Measurements from ENCODE around the gene LPAR6.
"Not testable (repeated sequence)": the region's sequence is repeated elsewhere in the genome, so short reads cannot be mapped to it uniquely, and the experiment has no call there.

LPAR6 gene, protein sequence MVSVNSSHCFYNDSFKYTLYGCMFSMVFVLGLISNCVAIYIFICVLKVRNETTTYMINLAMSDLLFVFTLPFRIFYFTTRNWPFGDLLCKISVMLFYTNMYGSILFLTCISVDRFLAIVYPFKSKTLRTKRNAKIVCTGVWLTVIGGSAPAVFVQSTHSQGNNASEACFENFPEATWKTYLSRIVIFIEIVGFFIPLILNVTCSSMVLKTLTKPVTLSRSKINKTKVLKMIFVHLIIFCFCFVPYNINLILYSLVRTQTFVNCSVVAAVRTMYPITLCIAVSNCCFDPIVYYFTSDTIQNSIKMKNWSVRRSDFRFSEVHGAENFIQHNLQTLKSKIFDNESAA

DNA sequence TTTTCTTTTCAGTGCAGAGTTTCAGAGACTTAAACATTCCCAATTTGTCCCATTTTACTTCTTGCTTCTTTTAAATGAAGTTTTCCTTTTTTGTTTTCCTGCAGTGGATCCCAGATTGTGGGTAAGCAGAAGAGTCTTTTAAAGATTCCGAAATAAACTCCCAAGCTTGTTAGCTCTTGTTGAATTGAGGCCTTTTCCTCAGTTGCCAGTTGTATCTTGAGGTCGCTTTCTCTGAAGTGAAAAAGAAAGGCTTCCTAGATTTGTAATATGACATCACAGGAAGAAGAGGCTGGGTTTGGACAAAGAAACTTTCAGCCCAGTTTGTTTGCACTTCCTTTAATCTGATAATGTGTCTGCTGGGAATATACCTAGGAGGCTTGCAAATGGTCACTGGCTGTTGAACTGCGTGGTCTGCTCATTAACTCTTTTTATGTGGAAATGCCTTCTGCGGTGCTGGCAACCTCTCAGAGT is at the start of gene LPAR6:
LPAR6 (minus strand) TSS at position 233 of the 471 bp plus-strand sequence. CDS start 690 bp downstream, outside the sequence.
- no peak for DNase-seq (ENCODE audit: low read depth)

DNA sequence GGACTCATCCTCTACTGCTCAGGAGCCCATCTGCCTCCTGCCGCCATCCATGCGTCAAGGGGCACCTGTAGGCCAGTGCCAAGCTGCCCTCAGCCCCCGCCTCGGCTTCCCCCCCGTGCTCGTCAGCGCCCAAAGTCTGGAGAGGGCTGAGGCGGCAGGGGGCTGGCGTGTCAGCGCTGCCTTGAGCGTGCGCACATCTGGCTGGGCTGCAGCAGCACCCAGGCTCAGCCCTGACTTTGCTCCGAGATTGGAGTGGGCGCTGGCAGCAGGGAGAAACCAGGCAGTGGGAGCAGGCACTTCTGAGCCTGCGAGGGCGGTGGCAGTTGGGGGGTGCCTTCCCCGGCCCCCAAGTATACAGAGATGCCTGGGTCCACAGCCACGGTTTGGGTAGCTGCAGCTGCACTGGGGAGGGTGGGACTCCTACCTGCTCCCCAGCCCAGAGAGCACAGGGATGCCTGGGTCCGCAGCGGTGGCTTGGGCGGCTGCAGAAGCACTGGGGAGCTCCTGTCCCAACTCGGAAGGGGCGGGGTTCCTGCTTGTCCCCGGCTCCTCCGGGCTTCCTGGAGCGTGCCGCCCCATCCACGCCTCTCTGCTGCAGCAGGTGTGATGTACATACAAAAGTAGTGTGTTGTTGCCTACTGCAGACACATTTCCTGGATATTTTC is 44.8 kb upstream of the LPAR6 start:
- no peak for DNase-seq (ENCODE audit: low read depth)

- DNase-seq (ENCODE audit: low read depth), result no peak
Measured at GRCh38 chr13:48456546-48456945, 43.6 kb upstream of the LPAR6 start.

GRCh38 chr13:48451196-48451595 is 38.3 kb upstream of the LPAR6 start:
- not testable (repeated sequence) for DNase-seq (ENCODE audit: low read depth)

GRCh38 chr13:48449656-48450055 is 36.7 kb upstream of the LPAR6 start:
- no peak for DNase-seq (ENCODE audit: low read depth)

- DNase-seq (ENCODE audit: low read depth), result peak; percentile 42
Measured at GRCh38 chr13:48448959-48449614, 36.2 kb upstream of the LPAR6 start.

DNA sequence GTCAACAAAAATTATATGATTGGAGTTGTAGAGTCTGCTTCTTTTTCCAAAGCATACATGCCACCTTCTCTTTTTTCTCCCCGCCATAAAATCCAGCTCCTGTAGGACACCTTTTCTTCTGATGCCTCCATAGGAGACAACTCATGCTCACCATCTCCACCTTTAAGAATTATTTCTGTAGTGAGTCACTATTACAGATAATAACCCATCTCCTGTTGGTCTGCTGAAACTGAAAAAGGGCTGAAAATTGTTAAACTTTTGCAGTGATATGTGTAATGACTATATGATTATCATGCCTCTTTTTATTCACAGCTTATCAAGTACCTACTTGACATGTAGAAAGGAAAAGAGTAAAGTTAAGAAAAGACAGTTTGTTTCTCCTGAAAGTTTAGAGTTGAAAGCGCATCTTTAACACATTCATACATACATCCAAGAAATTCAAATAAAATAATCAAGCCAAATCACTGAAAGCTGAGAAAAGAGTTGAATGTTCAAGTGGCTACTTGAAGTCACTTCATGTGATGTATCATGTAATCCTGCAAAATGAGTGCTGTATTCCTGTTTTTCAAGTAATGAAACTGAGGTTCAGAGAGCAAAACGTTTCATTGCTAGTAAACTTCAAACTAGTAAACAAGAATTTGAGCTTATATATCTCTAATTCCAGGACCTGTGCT is 35.5 kb upstream of the LPAR6 start:
- DNase-seq (ENCODE audit: low read depth), result no peak

DNA sequence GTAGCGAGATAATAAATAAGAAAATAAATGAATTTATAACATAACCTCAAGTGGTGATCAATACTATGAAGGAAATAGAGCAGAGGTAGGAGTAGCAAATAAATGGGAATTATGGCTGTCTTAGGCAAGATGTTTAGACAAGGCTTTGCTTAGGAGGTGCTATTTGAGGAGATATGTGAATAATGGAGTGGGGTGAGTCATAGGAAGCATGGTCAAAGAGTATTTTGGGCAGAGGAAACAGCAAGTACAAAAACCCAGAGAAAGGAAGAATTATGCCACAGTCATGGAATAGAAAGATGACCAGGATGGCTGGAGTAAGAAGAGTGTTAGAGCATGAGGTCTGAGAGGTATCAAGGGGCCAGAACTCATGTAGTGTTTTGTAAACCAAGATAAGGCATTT is 33.6 kb upstream of the LPAR6 start:
- no peak for DNase-seq (ENCODE audit: low read depth)

DNA sequence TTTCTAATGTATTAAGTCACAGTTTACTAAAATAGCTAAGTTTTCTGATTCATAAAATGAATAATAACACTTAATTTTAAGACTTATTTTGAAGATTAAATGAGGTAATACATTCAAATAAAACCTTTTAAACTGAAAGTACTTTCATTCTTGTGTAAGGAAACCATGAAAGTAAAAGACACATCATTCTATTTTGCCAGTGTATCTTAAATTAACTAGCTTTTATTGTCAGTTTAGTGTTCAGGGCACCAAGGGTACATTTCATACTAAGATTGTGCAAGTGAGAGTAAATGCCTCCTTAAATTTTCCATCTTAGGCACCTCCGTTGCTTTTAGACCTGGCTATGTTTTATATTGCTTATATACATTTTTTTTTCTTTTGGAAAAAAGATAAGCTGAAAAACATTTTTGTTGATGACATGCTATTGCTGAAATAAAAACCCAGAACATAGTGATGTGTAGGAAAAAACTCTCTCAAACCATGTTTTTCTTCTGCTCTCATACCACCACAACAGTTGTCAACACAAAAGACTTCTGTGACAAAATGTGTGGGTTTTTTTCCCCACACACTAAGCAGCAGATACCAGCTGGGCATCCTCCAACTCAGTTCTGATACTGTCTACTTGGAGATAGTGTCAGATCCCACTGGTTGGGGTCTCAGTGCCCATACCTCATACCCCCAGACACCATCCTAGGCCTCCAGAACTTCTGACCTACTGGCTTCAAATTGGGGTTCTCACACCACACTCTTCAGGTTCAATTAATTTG is 30.7 kb upstream of the LPAR6 start:
- DNase-seq (ENCODE audit: low read depth), result no peak

DNA sequence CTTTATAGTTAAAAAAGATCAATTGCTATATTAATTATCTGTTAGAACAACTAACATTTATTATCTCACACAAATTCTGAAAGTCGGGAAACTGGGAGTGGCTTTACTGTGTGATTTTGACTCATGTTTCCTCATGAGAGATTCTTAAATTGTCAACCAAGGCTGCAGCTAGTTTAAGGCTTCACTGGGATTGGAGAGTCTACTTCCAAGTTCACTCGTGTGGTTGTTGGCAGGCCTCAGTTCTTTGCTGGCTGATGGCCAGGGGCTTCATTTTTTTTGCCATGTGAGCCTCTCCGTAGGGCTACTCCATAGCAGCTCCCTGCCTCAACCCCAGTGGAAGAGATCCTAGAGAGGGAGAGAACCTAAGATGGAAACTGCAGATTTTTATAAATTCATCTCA is 24.5 kb upstream of the LPAR6 start:
- DNase-seq (ENCODE audit: low read depth), result peak; percentile 61

- no peak for DNase-seq (ENCODE audit: low read depth)
Measured at GRCh38 chr13:48436661-48437288, 23.9 kb upstream of the LPAR6 start.

DNA sequence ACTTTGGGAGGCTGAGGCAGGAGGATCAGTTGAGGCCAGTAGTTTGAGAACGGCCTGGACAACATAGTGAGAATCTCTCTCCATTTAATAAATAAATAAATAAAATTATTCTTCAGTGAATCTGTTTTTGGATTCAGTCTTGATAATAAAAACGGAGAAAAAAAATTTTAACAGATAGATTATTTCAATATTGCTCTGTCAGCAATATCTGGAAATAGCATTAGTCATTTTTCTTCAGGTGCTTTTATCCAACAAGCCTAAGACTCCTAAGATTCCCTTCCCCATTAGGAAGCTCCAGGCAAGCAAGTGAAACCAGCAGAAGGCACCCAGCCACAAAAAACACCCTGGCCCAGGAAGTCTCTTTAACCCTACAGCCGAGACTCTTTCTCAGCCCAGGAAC is 21.3 kb upstream of the LPAR6 start:
- no peak for DNase-seq (ENCODE audit: low read depth)

DNA sequence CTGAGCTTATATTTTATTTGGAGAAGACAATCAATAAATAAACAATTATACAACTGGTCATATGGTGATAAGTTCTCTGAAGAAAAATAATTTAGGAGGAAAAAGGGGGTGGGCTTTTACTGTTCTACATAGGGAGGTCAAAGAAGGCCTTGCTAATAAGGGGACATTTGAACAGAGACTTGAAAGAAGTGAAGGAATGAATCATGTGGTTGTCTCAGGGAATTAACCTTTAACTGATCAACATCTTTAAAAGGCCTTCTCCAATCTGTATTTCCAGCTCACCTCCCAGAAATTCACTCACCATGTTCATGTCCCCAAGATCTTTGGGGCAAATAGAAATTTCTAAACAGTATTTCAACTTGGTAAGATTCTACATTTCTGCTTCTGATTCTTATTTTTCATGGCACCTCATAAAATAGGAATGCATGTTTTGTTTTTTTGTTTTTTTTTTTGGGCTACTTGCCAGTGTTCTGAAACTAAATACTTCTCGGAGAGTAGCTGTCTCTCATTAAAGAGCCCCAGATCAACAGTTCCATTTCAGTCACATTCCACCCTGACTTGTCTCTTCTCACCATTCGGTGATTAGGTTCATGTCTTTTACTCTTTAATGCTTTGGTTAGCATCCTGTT is 19.2 kb upstream of the LPAR6 start:
- DNase-seq (ENCODE audit: low read depth), result no peak

DNA sequence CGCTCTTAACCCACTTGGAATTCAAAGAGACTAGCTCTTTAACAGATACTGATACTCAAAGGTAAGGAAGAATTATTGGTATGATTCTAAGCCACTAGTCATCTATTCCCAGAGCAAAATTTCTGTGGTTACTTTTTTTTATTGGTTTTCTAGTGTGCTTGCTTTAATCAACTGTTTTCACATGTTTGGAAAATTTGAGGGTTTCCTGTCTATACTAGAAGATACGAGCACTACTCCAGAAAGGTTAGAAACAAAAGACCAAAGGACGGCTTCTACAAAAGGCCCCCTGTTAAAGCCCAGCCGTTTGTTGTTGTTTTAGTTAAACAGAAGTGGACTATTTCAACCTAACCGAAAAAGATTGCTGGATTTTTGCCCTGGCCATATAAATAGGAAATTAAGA is 18.5 kb upstream of the LPAR6 start:
- DNase-seq (ENCODE audit: low read depth), result no peak

DNA sequence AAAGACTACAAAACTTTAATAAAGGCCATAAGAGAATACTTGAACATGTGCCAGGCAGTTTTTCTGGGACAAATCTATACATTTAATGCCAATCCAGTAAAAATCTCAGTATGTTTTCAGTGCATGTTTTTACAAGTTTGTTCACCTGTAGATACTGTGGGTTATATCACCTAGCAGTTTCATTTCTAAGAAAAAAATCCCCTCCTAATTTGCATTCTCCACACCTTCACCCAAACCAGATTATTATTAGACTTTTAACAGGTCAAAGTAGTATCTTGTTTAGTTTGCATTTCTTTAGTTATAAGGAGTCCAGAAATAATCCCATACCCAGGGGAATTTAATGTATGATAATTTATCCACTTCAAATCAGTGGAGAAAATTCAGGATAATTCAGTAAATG is 17.0 kb upstream of the LPAR6 start:
- no peak for DNase-seq (ENCODE audit: low read depth)

DNA sequence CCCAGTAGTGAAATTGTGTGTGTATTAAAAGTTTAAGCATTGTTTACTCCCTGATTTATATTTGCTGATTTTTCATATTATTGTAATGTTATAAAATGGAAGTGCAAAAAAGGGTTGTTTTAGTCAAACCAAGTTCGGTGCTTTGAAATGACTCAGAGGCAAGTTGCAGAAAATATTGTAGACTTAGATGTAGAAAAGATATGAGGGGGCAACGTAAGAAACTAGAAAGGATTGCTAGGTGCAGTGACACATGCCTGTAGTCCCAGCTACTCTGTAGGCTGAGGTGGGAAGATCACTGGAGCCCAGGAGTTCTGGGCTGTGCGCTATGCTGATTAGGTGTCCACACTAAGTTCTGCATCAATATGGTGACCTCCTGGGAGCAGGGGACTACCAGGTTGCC is 16.1 kb upstream of the LPAR6 start:
- no peak for DNase-seq (ENCODE audit: low read depth)

DNA sequence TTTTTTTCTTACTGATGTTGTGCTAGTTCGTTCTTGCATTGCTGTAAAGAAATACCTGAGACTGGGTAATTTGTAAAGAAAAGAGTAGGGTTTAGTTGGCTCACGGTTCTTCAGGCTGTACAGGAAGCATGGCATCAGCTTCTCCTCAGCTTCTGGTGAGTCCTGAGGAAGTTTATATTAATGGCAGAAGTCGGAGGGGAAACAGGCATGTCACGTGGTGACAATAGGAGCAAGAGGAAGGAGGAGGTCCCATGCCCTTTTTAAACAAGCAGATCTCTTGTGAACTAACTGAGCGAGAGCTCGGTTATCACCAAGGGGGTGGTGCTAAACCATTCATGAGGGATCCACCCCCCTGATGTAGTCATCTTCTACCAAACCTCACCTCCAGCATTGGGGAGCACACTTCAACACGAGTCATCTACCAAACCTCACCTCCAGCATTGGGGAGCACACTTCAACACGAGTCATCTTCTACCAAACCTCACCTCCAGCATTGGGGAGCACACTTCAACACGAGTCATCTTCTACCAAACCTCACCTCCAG is 13.9 kb upstream of the LPAR6 start:
- not testable (repeated sequence) for DNase-seq (ENCODE audit: low read depth)

DNA sequence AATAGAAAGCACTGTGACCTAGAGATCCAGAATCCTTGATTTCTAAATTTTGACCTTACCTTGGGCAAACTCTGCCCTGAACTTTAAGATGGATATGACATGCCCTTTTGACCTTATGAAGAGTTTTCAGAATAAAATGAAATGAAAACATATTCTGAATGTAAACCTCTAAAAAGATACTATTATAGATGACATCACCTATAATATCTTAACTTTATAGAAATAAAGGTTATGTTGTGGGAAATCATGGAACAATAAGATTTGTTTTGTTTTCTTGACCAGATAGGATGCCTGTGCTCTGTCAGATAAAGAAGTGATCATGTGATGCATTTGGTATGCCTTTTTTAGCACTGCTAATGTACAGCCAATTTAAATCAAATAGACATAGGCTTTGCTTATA is 13.1 kb upstream of the LPAR6 start:
- DNase-seq (ENCODE audit: low read depth), result no peak

- no peak for DNase-seq (ENCODE audit: low read depth)
Measured at GRCh38 chr13:48424212-48424611, 11.3 kb upstream of the LPAR6 start.

GRCh38 chr13:48422003-48422402 is 9.1 kb upstream of the LPAR6 start:
- not testable (repeated sequence) for DNase-seq (ENCODE audit: low read depth)

Measured in fibroblast of the conjunctiva (primary cell).